ENCODE measurements around the gene KCNH1.

Gene KCNH1

DNA sequence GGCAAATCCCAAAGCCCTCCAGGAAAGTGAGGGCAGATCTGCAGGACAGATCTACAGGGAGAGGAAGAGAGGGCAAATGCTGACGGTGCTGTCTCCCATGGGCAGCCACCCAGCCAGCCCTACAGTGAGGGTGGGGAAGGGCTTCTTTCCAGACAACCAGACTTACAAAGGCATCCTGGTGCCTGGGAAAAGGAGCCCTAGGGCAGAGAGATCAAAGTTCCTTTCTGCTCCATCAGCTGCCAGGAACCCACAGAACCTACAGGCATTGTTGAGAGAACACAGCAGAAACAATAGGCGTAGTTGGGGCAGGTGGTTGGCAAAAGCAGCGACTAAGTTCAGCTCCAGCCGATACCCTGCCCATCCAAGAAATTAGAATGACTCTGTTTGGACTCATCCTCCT, 332.4 kb downstream of the KCNH1 start:
- Histone ChIP-seq H3K4me2 (no peak overlapping the region), H3K36me3 (ENCODE audit: insufficient read depth) (no peaks in the 10 kb centered on the region), H3K27ac (no peak overlapping the region), H3K4me1 (ENCODE audit: low read depth, poor library complexity, severe bottlenecking) (no peaks in the 10 kb centered on the region), H2AFZ (ENCODE audit: low read depth) (no peak overlapping the region), H3K27me3 (ENCODE audit: insufficient read depth, low read depth) (no peaks in the 10 kb centered on the region), H3K9ac (no peak overlapping the region), H4K20me1 (ENCODE audit: insufficient read depth) (no peaks in the 10 kb centered on the region), H3K79me2 (ENCODE audit: insufficient read depth, low read depth) (no peaks in the 10 kb centered on the region), H3K4me3 (IDR thresholded peaks at IDR 0.05; ENCODE audit: insufficient read depth, low read depth, low read length) (no peak overlapping the region)
- TF ChIP-seq, protein P1, sequence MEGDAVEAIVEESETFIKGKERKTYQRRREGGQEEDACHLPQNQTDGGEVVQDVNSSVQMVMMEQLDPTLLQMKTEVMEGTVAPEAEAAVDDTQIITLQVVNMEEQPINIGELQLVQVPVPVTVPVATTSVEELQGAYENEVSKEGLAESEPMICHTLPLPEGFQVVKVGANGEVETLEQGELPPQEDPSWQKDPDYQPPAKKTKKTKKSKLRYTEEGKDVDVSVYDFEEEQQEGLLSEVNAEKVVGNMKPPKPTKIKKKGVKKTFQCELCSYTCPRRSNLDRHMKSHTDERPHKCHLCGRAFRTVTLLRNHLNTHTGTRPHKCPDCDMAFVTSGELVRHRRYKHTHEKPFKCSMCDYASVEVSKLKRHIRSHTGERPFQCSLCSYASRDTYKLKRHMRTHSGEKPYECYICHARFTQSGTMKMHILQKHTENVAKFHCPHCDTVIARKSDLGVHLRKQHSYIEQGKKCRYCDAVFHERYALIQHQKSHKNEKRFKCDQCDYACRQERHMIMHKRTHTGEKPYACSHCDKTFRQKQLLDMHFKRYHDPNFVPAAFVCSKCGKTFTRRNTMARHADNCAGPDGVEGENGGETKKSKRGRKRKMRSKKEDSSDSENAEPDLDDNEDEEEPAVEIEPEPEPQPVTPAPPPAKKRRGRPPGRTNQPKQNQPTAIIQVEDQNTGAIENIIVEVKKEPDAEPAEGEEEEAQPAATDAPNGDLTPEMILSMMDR (conservative IDR thresholded peaks at IDR 0.05; ENCODE audit: low read depth, low read length), result no peak

DNA sequence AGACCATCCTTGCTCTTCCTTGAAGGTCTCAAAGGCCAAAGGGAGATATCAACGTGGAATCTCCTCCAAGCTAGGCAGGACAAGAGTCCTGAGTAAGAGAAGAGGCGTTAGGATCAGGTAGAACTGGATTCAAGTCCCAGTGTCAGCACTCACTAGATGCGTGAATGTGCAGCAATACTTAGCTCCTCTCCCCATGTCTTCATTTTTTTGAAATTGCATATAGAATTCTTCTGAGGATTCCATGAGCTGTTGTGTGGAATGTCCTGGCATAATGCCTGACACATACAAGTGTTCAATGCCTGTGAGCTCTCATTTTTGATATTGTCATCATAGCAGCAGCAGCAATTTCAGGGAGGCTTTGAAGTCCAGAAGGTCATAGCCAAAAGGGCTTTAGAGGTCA, 333.2 kb downstream of the KCNH1 start:
- no peaks in the 10 kb centered on the region for H3K79me2 ChIP-seq (ENCODE audit: insufficient read depth, low read depth)
- no peak overlapping the region for H3K4me3 ChIP-seq (IDR thresholded peaks at IDR 0.05; ENCODE audit: insufficient read depth, low read depth, low read length)
- H3K36me3 ChIP-seq (ENCODE audit: insufficient read depth), result no peaks in the 10 kb centered on the region
- no peaks in the 10 kb centered on the region for H4K20me1 ChIP-seq (ENCODE audit: insufficient read depth)
- H3K9ac ChIP-seq, result no peak overlapping the region
- TF ChIP-seq, protein P1 (conservative IDR thresholded peaks at IDR 0.05; ENCODE audit: low read depth, low read length), result no peak
- H3K27ac ChIP-seq, result no peak overlapping the region
- no peaks in the 10 kb centered on the region for H3K27me3 ChIP-seq (ENCODE audit: insufficient read depth, low read depth)
- H3K4me1 ChIP-seq (ENCODE audit: low read depth, poor library complexity, severe bottlenecking), result no peaks in the 10 kb centered on the region
- no peak overlapping the region for H3K4me2 ChIP-seq
- H2AFZ ChIP-seq (ENCODE audit: low read depth), result no peak overlapping the region

DNA sequence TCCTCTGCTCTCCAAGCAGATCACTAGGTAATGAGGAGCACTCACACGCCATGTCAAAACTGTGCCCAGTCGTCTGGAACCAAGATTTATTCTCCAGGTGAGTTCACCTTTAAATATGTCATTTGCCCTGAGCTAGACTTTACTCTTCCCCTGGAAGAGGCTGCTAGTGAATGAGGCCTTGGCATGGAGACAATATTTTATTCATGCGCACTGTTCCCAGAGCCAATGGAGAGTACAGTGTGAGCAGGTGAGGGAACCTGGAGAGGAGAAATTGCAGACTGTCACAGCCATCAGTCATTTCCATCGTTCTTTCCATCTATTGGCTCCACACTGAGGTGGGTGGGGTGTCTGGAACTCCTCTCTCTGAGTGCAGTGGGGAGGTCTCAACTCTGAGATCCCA, 333.6 kb downstream of the KCNH1 start:
- Histone ChIP-seq H3K4me3 (IDR thresholded peaks at IDR 0.05; ENCODE audit: insufficient read depth, low read depth, low read length) (no peak overlapping the region), H3K4me2 (no peak overlapping the region), H3K27me3 (ENCODE audit: insufficient read depth, low read depth) (no peaks in the 10 kb centered on the region), H3K36me3 (ENCODE audit: insufficient read depth) (no peaks in the 10 kb centered on the region), H4K20me1 (ENCODE audit: insufficient read depth) (no peaks in the 10 kb centered on the region), H3K79me2 (ENCODE audit: insufficient read depth, low read depth) (no peaks in the 10 kb centered on the region), H3K9ac (no peak overlapping the region), H3K27ac (no peak overlapping the region), H3K4me1 (ENCODE audit: low read depth, poor library complexity, severe bottlenecking) (no peaks in the 10 kb centered on the region), H2AFZ (ENCODE audit: low read depth) (no peak overlapping the region)
- TF ChIP-seq, protein P1 (conservative IDR thresholded peaks at IDR 0.05; ENCODE audit: low read depth, low read length), result no peak

DNA sequence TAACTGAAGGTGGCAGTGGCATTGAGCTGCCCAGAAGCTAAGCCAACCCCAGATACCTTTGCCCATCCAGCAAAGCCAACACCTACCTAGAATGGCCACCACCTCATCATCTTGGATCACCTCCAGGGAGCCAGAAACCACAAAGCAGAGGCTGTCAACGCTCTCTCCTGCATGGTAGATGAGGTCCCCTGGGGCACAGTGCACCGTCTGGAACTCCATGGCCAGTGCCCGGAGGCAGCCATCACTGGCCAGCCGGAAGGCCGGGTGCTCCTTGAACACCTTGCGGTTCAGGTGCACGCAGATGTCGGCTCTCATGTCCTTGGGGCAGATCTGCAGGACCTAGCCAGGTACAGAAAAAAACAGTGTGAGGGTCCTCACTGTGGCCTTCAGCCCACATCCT, 336.5 kb downstream of the KCNH1 start:
- TF ChIP-seq, protein P1 (conservative IDR thresholded peaks at IDR 0.05; ENCODE audit: low read depth, low read length), result no peak
- no peaks in the 10 kb centered on the region for H3K36me3 ChIP-seq (ENCODE audit: insufficient read depth)
- no peaks in the 10 kb centered on the region for H3K4me1 ChIP-seq (ENCODE audit: low read depth, poor library complexity, severe bottlenecking)
- H3K4me2 ChIP-seq, result no peak overlapping the region
- no peaks in the 10 kb centered on the region for H3K79me2 ChIP-seq (ENCODE audit: insufficient read depth, low read depth)
- H3K4me3 ChIP-seq (IDR thresholded peaks at IDR 0.05; ENCODE audit: insufficient read depth, low read depth, low read length), result no peak overlapping the region
- H3K9ac ChIP-seq, result no peak overlapping the region
- no peak overlapping the region for H2AFZ ChIP-seq (ENCODE audit: low read depth)
- no peaks in the 10 kb centered on the region for H4K20me1 ChIP-seq (ENCODE audit: insufficient read depth)
- H3K27me3 ChIP-seq (ENCODE audit: insufficient read depth, low read depth), result no peaks in the 10 kb centered on the region
- no peak overlapping the region for H3K27ac ChIP-seq

DNA sequence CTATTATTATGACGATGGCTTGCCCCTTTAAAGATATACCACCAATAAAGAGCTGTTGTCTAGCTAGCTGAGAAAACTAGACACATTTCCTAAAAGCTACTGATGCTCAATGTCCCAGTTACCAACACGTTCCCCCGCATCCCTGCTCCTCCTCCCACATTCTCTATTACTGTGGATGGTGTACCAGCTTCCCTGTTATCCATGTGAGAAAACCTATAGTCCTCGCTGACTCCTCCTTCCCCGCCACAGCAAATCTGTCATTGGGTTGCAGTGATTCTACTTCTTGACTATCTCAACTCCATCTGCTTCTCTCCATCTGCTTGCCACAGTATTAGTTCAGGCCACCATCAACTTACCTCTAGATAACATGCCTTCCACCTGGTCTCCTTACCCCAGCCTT, 337.5 kb downstream of the KCNH1 start:
- H4K20me1 ChIP-seq (ENCODE audit: insufficient read depth), result no peaks in the 10 kb centered on the region
- no peak overlapping the region for H3K9ac ChIP-seq
- H3K79me2 ChIP-seq (ENCODE audit: insufficient read depth, low read depth), result no peaks in the 10 kb centered on the region
- no peak overlapping the region for H2AFZ ChIP-seq (ENCODE audit: low read depth)
- no peak overlapping the region for H3K27ac ChIP-seq
- no peak overlapping the region for H3K4me2 ChIP-seq
- no peak overlapping the region for H3K4me3 ChIP-seq (IDR thresholded peaks at IDR 0.05; ENCODE audit: insufficient read depth, low read depth, low read length)
- H3K27me3 ChIP-seq (ENCODE audit: insufficient read depth, low read depth), result no peaks in the 10 kb centered on the region
- H3K36me3 ChIP-seq (ENCODE audit: insufficient read depth), result no peaks in the 10 kb centered on the region
- no peaks in the 10 kb centered on the region for H3K4me1 ChIP-seq (ENCODE audit: low read depth, poor library complexity, severe bottlenecking)
- TF ChIP-seq, protein P1 (conservative IDR thresholded peaks at IDR 0.05; ENCODE audit: low read depth, low read length), result no peak
